KMS-11 (cell line): Measurements from ENCODE around the gene MYH11.
"Not testable (repeated sequence)": the region's sequence is repeated elsewhere in the genome, so short reads cannot be mapped to it uniquely, and the experiment has no call there.

ENCODE experiments used
- H2AFZ ChIP-seq: fragments of 200-600 bp; sonication (generic); 2 replicates; pipeline ENCODE4 v1.6.1; 2016; ENCODE audit warnings: antibody characterized with exemption, mixed run types, low read depth
- H3K27ac ChIP-seq: fragments of 200-600 bp; sonication (generic); 2 replicates; pipeline ENCODE4 v1.6.1; 2016; ENCODE audit warnings: mild to moderate bottlenecking, mixed run types
- H3K27me3 ChIP-seq: fragments of 200-600 bp; sonication (generic); 2 replicates; pipeline ENCODE4 v1.6.1; 2017; ENCODE audit warnings: mild to moderate bottlenecking, low read depth, mixed run types, moderate library complexity; ENCODE audit not compliant: insufficient read depth
- H3K36me3 ChIP-seq: fragments of 200-600 bp; sonication (generic); 2 replicates; pipeline ENCODE4 v1.6.1; 2017; ENCODE audit warnings: mild to moderate bottlenecking, mixed run types; ENCODE audit not compliant: insufficient read depth
- H3K4me1 ChIP-seq: fragments of 200-600 bp; sonication (generic); 2 replicates; pipeline ENCODE4 v1.6.1; 2016; ENCODE audit warnings: mild to moderate bottlenecking, low read depth, mixed run types; ENCODE audit not compliant: poor library complexity, severe bottlenecking
- H3K4me2 ChIP-seq: fragments of 200-600 bp; sonication (generic); 2 replicates; pipeline ENCODE4 v1.7.0; 2016; ENCODE audit warnings: mild to moderate bottlenecking, mixed run types
- H3K4me3 ChIP-seq: fragments of 200-600 bp; sonication (generic); IDR thresholded peaks from 2 replicates; pipeline ENCODE4 v1.6.1; 2017; ENCODE audit warnings: low read depth, low read length, mixed read lengths; ENCODE audit not compliant: insufficient read depth
- H3K79me2 ChIP-seq: fragments of 200-600 bp; sonication (generic); 2 replicates; pipeline ENCODE4 v1.6.1; 2016; ENCODE audit warnings: low read depth, mixed run types; ENCODE audit not compliant: insufficient read depth
- H3K9ac ChIP-seq: fragments of 200-600 bp; sonication (generic); 2 replicates; pipeline ENCODE4 v1.6.1; 2016; ENCODE audit warnings: mild to moderate bottlenecking, mixed run types
- H4K20me1 ChIP-seq: fragments of 200-600 bp; sonication (generic); 2 replicates; pipeline ENCODE4 v1.6.1; 2016; ENCODE audit warnings: mild to moderate bottlenecking, mixed run types; ENCODE audit not compliant: insufficient read depth
- TF ChIP-seq, protein P1 (sequence below): fragments of 200-600 bp; sonication (generic); conservative IDR thresholded peaks from 2 replicates; pipeline ENCODE4 v1.6.1; 2017; ENCODE audit warnings: low read depth, mild to moderate bottlenecking, antibody characterized with exemption, low read length, moderate library complexity, mixed read lengths

Gene MYH11

GRCh38 chr16:15732416-15732815 lies 124.4 kb downstream of the MYH11 start:
- no peaks in the 10 kb centered on the region for H3K36me3 ChIP-seq
- no peaks in the 10 kb centered on the region for H3K4me1 ChIP-seq
- no peak overlapping the region for H3K4me2 ChIP-seq
- H3K79me2 ChIP-seq: no peaks in the 10 kb centered on the region
- no peaks in the 10 kb centered on the region for H3K27me3 ChIP-seq
- H3K4me3 ChIP-seq: no peak overlapping the region
- no peaks in the 10 kb centered on the region for H4K20me1 ChIP-seq
- TF ChIP-seq, protein P1, sequence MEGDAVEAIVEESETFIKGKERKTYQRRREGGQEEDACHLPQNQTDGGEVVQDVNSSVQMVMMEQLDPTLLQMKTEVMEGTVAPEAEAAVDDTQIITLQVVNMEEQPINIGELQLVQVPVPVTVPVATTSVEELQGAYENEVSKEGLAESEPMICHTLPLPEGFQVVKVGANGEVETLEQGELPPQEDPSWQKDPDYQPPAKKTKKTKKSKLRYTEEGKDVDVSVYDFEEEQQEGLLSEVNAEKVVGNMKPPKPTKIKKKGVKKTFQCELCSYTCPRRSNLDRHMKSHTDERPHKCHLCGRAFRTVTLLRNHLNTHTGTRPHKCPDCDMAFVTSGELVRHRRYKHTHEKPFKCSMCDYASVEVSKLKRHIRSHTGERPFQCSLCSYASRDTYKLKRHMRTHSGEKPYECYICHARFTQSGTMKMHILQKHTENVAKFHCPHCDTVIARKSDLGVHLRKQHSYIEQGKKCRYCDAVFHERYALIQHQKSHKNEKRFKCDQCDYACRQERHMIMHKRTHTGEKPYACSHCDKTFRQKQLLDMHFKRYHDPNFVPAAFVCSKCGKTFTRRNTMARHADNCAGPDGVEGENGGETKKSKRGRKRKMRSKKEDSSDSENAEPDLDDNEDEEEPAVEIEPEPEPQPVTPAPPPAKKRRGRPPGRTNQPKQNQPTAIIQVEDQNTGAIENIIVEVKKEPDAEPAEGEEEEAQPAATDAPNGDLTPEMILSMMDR: no peak
- H3K27ac ChIP-seq: no peak overlapping the region
- H3K9ac ChIP-seq: no peak overlapping the region
- no peak overlapping the region for H2AFZ ChIP-seq

GRCh38 chr16:15729152-15729551 lies 127.7 kb downstream of the MYH11 start:
- H3K4me3 ChIP-seq: no peak overlapping the region
- no peak overlapping the region for H3K27ac ChIP-seq
- no peak overlapping the region for H3K9ac ChIP-seq
- H3K4me1 ChIP-seq: no peaks in the 10 kb centered on the region
- H3K4me2 ChIP-seq: no peak overlapping the region
- no peaks in the 10 kb centered on the region for H3K79me2 ChIP-seq
- TF ChIP-seq, protein P1: no peak
- H2AFZ ChIP-seq: no peak overlapping the region
- no peaks in the 10 kb centered on the region for H4K20me1 ChIP-seq
- H3K36me3 ChIP-seq: peaks cover 2% of the 10 kb centered on the region; the same call in 1 of the 2 replicates
- no peaks in the 10 kb centered on the region for H3K27me3 ChIP-seq

- H4K20me1 ChIP-seq, H3K36me3 ChIP-seq, H3K27me3 ChIP-seq, H3K9ac ChIP-seq, H2AFZ ChIP-seq, H3K4me1 ChIP-seq, H3K27ac ChIP-seq, H3K4me3 ChIP-seq, H3K4me2 ChIP-seq, H3K79me2 ChIP-seq: not testable (repeated sequence)
Measured at GRCh38 chr16:15727697-15728096, 129.1 kb downstream of the MYH11 start.

GRCh38 chr16:15726715-15727114 lies 130.1 kb downstream of the MYH11 start:
- TF ChIP-seq, protein P1: no peak
- Histone ChIP-seq H3K9ac (no peak overlapping the region), H3K4me3 (no peak overlapping the region), H3K27me3 (no peaks in the 10 kb centered on the region), H3K36me3 (peaks cover 3% of the 10 kb centered on the region; the same call in 1 of the 2 replicates), H2AFZ (no peak overlapping the region), H3K4me2 (no peak overlapping the region), H3K4me1 (no peaks in the 10 kb centered on the region), H3K79me2 (no peaks in the 10 kb centered on the region), H3K27ac (no peak overlapping the region), H4K20me1 (no peaks in the 10 kb centered on the region)

DNA sequence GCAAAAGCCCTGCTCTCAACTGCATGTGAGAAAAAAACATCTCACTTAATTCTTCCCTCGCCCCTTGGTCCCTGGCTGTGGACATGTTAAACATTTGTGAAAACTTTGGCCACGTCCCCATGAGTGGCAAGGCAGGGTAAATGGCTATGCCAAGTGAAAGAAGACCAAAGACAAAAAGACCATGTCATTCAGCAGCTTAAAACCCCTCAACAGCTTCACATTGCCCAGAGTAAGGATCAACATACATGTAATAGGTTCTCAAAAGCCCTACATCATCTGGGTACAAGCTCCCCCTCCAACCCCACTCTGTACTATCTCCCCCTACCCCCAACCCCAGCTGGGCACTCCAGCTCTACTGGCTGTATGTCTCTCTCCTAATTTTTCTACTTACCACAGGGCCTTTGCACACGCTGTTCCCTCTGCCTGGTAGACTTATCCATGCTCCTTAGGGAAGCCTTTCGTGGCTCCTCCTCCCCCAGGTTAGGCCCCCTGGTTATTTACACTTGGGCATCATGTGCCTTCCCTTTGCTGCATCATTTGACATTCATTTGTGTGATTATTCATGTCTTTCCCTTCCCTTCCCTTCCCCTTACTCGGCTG lies 131.1 kb downstream of the MYH11 start:
- Histone ChIP-seq H4K20me1 (no peaks in the 10 kb centered on the region), H3K79me2 (no peaks in the 10 kb centered on the region), H3K27me3 (no peaks in the 10 kb centered on the region), H3K4me3 (no peak overlapping the region), H3K27ac (no peak overlapping the region), H3K36me3 (peaks cover 3% of the 10 kb centered on the region; the same call in 1 of the 2 replicates), H3K4me1 (no peaks in the 10 kb centered on the region), H3K4me2 (no peak overlapping the region), H2AFZ (no peak overlapping the region), H3K9ac (no peak overlapping the region)
- TF ChIP-seq, protein P1: no peak
